GM21423 (cell line): ENCODE data around the gene TAS1R3.
"Not testable (repeated sequence)": the region's sequence is repeated elsewhere in the genome, so short reads cannot be mapped to it uniquely, and the experiment has no call there.

Experiments
- ATAC-seq: cut with Tn5 transposase; IDR thresholded peaks from one replicate; pipeline ENCODE4 v1.9.1; 2021; ENCODE audit warnings: mild to moderate bottlenecking, moderate library complexity; ENCODE audit not compliant: unreplicated experiment

Gene TAS1R3

DNA sequence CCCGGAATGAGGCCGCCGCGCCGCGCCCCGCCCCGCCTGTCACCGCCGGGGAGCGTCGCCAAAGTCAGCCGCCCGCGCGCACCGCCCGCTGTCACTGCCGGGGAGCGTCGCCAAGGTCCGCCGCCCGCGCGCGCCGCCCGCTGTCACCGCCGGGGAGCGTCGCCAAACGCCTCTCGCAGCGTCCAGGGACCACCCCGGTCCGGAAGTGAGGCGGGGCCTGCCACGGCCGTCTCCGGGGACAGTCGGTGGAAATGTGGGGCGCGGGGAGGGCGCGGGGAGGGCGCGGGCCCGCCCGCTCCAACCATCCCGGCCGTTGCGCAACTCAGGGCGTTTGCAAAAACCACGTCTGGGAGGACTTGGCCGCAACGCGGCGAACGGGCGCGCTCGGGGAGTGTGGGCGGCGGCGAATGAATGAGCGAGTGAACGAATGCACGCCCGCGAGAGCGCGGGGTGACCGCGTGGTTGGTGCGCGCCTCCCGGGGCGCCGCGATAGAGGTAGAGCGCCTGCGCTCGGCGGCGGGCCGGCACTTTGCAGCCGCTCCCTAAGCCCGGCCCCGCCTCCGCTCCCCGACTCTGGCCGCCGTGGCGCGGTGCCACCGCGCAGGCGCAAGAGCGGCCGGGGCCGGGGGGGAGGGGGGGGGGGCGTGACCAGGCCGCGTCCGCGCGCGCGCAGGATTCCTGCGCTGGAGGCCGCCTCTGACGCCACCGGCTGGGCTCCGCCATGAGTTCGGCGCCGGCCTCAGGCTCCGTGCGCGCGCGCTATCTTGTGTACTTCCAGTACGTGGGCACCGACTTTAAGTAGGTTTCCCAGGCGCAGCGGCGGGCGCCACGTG is 22.9 kb upstream of the TAS1R3 start, which contains the start of the genes ACAP3 and PUSL1:
Gene ACAP3, minus strand, starts transcription at position 8 of the 833 bp plus-strand sequence. CDS start 115 bp downstream, outside the sequence.
Gene PUSL1, plus strand, starts transcription at position 675 of the 833 bp plus-strand sequence. Its CDS starts 47 bp downstream, at position 722.
- peak; percentile 55 for ATAC-seq

DNA sequence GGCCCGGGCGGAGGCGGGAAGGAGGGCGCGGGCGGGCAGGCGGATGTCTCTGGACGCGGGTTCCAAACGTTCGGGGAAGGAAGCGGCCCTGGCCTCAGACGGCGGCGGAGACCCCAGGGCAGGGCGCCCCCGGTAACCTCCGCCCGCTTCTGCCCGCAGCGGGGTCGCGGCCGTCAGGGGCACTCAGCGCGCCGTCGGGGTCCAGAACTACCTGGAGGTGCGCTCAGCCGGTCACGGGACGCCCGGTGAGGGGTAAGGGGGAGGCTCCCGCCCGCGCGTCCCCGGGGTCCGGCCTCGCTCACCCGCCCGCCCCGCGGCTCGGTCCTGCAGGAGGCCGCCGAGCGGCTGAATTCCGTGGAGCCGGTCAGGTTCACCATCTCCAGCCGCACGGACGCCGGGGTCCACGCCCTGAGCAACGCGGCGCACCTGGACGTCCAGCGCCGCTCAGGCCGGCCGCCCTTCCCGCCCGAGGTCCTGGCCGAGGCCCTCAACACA is 22.3 kb upstream of the TAS1R3 start:
- no peak for ATAC-seq

DNA sequence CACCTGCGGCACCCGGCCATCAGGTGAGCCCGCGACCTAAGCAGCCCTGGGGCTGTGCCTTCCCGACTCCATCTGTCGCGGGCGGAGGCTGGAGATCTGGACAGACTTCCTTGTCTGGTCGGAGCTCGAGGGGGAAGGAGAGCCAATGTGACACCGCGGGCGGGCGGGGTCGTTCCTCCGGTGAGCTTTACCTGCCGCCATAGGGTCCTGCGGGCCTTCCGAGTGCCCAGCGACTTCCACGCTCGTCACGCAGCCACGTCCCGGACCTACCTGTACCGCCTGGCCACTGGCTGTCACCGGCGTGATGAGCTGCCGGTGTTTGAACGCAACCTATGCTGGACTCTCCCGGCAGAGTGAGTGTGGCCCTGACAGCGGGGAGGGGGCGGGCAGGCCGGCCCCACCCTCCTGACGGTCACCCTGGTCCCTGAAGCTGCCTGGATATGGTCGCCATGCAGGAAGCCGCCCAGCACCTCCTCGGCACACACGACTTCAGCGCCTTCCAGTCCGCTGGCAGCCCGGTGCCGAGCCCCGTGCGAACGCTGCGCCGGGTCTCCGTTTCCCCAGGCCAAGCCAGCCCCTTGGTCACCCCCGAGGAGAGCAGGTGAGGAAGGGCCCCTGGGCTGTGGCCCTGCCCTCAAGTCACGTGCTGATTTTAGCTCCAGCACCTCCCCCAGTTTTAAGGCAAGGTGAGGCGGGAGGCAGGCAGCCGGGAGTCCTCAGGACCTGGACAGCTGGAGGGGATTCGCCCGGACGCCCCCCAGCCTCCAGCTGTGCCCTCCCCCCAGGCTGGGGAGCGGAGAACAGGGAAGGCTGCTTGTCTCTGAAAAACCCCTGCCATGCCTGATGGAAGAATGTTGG is 21.6 kb upstream of the TAS1R3 start:
- no peak for ATAC-seq

DNA sequence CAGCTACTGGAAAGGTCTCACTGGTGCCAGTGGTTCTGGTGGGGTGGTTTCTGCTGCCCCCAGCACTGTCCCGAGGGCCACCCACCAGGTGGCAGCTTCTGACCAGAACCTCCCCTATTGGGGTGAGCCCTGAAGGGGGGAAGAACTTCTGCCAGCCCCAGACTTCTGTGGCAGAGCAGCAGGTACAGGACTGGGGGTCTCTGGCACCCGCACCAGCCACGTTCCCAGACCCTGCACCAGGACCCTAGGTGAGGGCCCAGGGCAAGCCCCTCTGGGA is 21.0 kb upstream of the TAS1R3 start:
- ATAC-seq, result no peak

DNA sequence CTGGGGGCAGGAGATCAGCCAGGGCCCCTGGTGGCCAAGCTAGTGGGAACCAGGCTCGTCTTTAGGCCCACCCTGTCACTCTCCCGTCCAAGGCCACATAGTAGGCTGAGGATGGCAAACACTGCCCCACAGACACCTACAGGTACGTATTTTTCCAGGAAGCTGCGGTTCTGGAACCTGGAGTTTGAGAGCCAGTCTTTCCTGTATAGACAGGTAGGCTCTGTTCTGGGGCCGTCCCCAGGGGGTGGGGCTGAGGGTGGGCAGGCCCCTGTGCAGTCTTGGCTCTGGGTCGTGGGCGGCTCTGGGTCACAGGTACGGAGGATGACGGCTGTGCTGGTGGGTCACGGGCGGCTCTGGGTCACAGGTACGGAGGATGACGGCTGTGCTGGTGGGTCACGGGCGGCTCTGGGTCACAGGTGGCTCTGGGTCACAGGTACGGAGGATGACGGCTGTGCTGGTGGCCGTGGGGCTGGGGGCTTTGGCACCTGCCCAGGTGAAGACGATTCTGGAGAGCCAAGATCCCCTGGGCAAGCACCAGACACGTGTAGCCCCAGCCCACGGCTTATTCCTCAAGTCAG is 20.5 kb upstream of the TAS1R3 start:
- no peak for ATAC-seq

DNA sequence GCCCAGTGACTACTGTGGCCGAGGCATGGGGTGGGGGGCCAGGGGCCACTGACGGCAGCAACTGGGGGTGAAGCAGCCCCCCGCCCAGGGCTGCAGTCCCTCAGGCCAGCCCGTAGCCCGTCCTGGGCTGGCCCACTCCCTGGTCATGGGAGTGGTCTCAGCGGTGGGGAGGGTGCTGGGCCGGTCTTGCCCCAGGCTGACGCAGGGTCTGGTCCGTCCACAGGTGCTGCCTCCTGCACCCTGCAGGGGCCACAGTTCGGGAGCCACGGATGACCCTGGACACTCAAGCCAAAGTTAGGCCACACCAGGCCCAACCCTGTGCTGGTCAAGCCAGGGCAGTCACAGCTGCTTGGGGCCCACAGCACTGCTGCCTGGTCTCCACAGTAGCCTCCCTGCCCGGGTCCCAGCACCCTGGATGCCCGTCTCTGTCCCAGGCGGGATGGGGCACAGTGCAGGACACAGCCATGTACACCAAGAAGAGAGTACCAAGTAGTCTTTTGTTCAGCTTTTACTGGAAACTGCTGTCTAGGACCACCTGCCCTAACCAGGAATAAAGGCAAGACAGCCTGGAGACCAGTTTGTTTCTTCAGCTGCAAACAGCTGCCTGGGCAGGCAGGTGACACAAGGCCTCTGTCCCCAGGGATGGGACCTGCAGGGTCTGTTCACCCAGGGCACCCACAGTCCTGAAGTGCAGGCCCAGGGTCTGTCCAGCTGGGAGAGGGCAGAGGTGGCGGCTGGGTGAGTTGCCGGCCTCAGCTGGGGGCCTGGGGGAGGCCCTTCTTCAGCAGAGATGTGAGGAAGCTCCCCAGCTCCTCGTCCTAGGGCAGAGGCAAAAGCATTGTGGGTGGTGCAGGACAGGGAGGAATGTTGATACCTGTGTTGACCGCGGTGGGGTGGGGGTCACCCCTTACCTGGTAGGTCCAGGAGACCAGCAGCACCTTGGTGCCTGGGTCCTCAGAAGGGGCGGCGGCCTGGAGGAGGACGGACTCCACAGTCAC is 19.7 kb upstream of the TAS1R3 start:
- no peak for ATAC-seq

DNA sequence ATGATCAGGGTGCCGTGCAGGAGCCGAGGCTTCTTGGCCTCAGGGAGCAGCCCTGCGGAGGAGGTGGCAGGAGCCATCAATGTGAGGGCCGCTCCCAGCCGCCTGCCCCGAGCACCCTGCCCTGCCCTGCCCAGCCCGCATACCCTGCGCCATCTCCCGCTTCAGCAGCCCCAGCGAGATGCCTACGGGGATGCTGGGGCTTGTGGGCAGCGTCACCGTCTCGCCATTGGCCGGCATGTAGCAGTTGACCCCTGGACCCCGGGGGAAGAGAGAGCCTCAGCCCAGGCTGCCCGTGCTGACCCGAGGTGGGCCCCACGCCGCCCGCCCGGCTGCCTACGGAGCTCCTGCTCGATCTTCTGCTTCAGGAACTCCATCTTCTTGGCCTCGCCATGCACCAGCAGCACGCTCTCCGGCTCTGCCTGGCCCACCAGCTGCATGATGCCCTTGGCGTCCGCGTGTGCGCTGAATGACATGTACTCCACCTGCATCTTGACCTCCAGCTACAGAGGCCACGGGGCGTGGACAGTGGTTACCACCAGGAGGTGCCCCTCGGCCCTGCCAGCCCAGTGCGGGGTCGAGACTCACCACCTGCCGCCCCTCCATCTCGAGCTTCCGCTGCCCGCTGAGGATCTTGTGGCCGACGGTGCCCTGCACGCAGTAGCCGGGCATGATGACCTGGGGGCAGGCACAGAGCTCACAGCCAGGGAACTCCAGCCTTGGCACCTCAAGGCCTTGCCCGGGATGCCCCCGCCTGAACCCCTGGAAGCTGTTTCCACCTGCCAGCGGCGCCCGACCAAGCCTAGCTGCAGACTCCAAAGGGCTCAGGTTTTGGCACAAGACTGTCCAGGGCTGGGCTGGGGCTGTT is 18.4 kb upstream of the TAS1R3 start:
- no peak for ATAC-seq

DNA sequence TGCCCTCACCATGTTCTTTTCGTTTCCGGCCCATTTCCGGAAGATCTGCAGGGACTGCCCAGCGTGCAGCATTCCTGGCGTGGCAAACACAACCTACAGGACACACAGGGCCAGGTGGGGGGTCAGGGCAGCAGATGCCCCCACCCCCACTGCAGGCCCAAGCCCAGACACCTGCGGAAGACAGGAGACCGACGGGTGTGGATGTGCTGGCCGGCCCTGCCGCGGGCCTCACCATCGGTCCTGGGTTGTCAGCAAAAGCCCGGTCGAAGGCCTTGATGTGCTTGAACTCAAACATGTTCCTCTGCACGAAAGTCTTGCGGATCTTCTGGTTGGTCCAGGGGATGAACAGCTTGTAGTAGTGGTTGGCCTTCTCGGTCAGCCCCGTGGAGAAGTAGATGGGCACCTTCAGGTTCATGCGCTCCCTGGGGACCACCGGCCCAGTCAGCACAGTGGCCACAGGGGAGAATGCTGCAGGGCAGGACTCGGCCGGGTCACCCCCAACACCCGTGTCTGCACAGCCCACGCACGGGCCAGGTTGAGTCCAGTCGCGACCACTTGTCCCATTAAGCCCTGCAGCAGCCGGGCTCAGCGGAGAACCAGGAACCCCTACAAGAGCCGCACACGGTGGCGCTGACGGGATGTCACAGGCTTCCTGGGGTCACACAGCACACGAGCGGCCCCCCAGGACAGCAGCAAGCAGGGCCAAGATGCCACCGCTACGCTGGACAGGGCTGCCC is 17.4 kb upstream of the TAS1R3 start:
- ATAC-seq, result no peak

DNA sequence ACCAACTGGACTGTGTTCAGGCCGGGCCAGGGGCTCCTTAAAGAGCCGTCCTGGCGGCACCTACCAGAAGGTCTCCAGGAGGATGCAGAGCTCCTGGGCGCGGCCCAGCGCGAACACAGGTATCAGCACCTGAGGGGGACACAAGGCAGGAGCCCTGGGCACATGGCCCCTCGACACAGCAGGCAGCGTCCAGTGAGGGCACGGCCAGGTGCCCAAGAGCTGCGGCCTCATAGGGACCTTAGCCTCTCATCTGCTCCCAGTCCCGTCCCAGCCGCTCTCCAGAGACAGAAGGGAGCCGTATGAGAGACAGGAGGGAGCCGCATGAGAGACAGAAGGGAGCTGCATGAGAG is 16.9 kb upstream of the TAS1R3 start:
- no peak for ATAC-seq

DNA sequence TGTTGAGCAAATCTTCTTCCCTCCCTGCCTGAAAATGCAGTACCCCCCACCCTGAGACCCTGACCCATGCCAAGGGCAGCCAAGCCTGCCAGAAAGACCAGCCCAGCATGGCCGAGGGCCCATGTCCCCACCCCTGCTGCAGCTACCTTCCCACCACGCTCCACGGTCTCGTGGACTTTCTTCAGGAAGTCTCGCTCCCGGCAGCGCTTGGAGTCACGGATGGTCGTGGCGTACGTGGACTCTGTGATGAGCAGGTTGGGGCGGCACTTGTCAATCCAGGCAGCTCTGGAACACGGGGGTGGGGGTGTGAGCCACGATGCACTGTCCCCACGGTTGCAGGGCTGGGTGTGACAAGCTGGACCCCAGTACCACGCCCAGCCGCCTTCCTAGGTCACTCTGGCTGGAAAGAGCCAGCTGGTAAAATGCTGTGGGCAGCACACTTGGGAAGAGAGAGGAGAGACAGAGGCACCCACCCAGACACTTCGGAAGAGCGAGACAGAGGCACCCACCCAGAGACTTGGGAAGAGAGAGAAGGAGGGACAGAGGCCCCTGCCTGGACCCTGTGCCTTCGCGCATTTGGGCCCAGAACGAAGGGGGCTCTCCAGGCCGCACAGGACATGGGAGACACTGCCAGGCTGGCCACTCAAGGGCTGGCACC is 16.3 kb upstream of the TAS1R3 start:
- ATAC-seq, result no peak

DNA sequence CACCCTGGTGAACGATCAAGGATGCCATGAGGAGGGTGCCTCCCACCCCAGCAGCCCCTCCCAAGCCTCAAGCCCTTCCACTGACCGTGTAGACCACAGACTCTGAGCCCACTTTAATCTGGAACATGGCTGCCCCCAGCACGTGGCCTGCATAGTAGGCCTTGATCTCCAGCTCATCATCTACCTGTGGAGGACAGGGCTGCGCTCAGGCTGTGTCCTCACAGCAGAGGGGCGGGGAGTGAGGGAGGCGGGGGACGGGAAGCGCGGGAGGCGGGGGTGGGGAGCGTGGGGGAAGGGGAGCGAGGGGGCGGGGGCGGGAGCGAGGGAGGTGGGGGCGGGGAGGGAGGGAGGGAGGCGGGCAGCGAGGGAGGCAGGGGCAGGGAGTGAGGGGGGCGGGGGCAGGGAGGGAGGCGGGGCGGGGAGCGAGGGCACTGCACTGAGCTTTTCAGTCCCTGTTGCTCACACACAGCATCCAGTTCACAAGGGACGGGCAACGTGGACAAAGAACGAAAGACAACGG is 15.6 kb upstream of the TAS1R3 start:
- no peak for ATAC-seq

DNA sequence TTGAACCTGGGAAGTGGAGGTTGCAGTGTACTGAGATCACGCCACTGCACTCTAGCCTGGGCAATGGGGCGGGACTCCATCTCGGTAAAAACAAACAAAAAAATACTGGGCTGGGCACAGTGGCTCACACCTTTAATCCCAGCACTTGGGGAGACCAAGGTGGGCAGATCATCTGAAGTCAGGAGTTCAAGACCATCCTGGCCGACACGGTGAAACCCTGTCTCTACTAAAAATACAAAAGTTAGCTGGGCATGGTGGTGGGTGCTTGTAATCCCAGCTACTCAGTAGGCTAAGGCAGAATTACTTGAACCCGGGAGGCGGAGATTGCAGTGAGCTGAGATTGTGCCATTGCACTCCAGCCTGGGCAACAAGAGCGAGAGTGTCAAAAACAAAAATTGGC is 14.9 kb upstream of the TAS1R3 start:
- not testable (repeated sequence) for ATAC-seq

DNA sequence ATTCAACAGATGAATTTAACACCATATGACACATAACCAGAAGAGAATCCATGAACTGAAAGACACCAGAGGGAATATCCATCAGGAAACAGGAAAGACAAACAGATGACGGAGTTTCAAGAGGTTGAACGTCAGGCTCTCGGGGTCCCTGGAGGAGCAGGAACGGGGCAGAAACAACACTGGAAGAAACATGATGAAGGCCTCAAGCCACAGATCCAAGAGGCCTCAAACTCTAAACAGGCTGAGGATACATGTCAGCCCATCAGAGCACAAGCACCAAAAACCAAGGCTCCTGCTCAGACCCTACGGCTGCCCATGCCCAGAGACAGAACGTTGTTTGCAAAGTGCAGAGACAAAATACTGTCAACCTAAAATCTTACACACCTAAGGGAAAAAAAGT is 13.7 kb upstream of the TAS1R3 start:
- ATAC-seq, result no peak

DNA sequence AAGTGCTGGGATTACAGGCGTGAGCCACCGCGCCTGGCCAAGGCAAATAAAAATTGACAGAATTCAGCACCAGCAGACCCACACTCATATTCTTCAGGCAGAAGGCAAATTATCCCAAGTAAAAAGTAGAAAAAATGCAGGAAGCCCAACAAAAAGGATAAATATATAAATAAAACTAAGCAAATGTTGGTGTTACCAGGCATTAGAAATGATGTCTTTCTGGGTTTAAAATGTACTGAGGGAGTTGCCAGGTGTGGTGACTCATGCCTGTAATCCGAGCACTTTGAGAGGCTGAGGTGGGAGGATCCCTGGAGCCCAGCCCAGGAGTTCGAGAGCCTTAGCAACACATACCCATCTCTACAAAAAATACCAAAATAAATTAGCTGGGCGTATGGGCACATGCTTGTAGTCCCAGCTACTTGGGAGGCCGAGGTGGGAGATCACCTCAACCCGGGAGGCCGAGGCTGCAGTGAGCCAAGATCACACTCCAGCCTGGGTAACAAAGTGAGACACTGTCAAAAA is 12.9 kb upstream of the TAS1R3 start:
- no peak for ATAC-seq

DNA sequence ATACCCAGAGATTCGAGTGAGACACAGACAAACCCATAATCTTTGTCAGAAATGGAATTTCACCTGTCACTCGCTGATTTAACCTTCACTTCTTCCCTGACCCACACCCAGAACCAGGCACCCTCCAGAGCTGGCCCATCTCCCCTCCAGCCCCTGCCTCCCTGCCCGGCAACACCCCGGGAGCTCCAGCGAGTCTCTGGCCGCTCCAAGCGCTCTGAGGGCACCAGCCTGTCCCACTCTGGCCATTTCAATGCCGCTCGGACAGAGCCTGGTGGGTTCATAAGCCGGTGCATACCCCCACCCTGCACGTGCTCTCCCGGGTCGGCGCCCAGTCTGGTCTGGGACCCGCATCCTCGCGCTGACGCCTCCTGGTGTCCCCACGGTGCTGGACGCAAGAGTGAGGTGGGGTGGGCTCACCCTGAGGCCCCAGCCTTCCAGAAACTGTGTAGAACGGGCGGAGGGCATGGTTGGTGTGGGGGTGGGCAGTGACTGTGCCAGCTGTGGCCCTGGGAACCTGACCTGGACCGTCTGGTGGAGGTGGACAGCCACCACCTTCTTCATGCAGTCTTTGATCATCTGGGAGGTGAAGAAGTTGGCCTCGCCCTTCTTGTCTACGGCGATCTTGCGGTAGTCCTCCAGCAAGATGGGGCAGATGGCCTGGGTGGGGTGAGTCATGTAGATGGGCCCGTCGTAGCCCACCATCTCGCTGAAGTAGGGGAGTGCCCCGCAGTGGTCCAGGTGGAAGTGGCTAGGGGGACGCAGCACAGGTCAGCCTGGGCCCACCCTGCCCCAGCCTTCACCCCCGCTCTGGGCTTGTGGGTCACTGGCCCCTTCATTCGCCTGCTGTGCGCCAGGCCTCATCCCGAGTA is 12.1 kb upstream of the TAS1R3 start:
- ATAC-seq, result no peak

DNA sequence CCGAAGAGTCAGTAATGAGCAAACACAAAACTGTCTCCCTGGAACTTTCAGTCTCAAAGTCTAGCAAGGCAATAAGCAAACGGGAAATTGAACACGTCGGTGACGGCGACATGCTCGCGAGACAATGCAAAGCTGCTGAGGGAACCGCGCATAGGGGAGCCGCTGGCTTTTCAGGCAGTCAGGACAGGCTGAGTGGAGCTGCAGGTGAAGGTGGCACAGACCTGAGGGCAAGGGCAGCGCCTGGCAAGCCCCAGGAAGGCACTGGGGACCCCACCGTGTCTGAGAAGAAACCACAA is 11.5 kb upstream of the TAS1R3 start:
- ATAC-seq, result no peak
